Measurements from ENCODE around the gene ALG12. TPM values are rescaled to one million over a fixed set of nuclear protein-coding genes. Genes with fewer than 3 reads are reported as not detected.

Gene ALG12
- polyA plus RNA-seq (ENCODE audit: insufficient read length in 4 of 4), result 10 to 100 TPM; 28.1 to 44.4 (median 30.4) TPM

DNA sequence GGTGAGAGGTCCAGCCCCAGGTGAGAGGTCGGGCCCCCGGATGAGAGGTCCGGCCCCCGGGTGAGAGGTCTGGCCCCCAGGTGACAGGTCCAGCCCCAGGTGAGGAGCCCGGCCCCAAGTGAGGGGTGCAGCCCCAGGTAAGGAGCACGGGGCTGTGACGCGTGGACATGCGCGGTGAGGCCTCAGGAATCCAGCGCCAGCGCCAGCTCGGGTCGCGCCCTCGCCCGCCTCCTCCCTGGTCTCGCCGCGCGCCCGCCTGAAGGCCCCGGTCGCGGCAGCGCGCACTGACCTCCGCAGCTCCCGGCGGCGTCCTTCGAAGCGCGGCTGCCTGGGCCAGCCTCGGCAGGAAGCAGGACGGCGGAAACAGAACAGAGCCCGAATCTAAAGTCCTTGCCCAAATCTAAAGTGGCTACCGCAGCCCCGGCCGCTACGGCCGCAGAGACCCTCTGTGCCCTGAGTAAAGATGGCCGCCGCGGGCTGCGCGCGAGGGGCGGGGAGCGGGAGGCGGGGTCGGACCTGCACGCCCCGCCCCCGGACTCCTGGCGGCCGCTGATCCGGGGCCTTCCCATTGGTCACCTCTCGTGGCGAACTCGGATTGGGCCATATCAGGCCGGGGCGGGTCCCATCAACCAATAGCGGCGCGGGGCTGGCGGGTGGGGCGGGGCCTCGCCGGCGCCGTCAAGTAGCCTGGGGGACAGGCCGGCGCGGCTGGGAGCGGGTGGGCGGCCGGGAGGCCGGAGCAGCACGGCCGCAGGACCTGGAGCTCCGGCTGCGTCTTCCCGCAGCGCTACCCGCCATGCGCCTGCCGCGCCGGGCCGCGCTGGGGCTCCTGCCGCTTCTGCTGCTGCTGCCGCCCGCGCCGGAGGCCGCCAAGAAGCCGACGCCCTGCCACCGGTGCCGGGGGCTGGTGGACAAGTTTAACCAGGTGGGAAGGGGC is at the start of gene ALG12, which contains the start of gene CRELD2:
Gene ALG12 (minus strand): TSS at position 465 of the 937 bp plus-strand sequence. CDS start 4,673 bp downstream, outside the sequence.
Gene CRELD2 (plus strand): TSS at position 661 of the 937 bp plus-strand sequence. CDS start 136 bp downstream, at position 797.
- DNase-seq (ENCODE audit: low read depth in 4 of 4, low spot score in 3 of 4), result peak; percentile 91 to 93 (median 92)

DNA sequence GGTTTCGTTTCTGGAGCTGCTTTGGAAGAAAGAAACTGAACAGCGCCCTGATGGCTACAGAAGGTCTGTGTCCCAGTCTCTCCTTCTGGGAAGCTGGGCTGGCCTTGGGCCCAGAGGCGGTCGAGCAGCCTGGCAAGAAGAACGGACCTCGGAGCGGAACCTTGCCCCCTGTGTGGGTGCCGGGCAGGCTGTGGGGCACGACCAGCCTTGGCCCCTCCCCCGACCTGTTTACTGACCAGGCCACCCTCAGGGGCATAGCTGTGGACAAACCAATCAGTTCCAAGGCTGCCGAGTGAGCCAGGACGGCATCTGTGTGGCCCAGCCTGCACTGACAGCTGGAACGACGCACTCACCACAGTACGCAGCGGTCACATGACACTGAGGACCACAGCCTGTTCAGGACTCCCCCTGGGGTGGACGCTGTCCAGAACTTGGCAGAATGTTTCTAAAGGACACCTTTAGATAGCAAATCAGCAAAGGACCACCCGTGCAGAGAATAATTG is 49.5 kb upstream of the ALG12 start:
- DNase-seq (ENCODE audit: low read depth in 4 of 4, low spot score in 3 of 4), result no peak

DNA sequence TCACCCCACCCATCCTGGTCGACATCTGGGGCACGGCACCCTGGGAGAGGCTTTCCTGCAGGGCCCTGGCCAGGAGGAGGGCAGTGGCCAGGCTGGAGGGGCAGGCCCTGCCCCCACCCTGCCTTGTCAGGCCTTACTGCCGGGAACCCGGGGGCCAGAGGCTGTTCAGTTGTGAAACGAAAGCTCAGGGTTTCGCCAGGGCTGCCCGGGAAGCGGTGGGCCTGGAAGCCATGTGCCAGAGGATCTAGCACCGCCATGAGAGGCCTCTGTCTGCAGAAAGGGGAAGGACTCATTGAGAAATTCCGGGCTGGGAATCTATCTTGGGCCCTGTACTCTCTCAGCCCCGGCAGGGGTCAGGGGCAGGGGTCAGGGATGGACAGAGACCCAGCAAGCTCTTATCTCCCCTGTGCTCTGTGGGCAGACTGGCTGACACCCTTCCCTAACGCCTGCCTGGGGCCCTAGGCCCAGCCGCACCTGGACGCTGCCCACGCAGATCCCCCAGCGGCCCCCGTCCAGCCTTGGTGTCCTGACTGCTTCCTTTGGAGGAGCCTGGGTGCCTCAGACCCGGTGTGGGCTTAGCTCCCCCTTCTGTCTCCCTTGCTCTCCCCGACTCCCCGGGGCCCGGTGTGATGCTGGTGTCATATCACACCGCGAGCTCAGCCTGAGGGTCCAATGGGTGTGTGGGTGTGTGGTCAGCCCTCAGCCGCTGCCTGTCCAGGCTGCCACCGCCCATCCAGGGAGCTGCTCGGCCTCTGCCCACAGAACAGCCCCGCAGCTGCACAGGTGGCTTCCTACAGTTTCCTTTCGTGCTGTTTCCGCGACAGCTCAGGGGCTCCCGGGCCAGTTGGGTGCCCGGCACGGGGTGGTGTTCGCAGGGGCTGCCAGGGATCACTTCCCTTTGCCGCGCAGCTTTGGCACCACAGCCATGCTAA is 48.8 kb upstream of the ALG12 start:
- DNase-seq (ENCODE audit: low read depth in 4 of 4, low spot score in 3 of 4), result no peak

DNA sequence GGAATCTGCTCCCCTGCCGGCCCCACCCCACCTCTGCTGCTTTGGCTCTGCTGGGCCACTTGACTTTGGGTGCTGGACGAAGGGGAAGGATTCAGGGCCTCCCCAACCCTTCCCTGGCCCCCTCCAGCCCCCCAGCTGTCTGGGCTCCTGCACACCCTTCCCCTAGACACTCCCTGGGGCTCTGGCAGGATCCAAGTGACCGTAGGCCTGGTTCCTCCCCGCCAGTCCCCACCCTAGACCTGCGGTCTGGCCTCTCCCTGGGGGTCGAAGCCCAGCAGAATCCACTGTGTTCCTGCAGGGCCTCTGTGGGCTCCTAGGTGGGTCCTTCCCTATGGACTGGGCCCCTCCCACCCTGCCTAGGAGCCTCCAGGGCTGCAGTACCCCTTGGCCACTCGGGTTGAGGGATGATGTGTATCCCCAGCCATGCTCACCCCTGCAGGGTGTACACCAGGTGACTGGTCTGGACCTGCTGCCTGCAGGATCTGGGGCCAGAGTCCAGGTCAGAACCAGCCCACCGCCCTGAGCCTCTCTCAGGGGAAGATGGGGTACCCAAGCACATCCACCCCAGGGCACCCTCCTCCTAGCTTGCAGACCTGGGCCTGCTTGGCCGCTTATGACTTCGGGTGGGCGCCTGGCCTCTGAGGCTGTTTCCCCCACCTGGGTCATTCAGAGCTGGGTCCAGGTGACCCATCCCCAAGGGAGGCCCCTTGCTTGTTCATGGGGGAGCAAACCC is 48.0 kb upstream of the ALG12 start:
- DNase-seq (ENCODE audit: low read depth in 4 of 4, low spot score in 3 of 4), result no peak

- no peak for DNase-seq (ENCODE audit: low read depth in 4 of 4, low spot score in 3 of 4)
Observed at GRCh38 chr22:49965091-49966040, 47.1 kb upstream of the ALG12 start.

GRCh38 chr22:49964136-49965090 is 46.2 kb upstream of the ALG12 start:
- DNase-seq (ENCODE audit: low read depth in 4 of 4, low spot score in 3 of 4), result no peak

DNA sequence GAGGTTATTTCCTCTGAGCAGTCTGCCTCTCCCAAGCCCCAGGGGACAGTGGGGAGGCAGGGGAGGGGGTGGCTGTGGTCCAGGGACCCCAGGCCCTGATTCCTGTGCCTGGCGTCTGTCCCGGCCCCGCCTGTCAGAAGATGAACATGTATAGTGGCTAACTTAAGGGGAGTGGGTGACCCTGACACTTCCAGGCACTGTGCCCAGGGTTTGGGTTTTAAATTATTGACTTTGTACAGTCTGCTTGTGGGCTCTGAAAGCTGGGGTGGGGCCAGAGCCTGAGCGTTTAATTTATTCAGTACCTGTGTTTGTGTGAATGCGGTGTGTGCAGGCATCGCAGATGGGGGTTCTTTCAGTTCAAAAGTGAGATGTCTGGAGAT is 45.4 kb upstream of the ALG12 start:
- no peak for DNase-seq (ENCODE audit: low read depth in 4 of 4, low spot score in 3 of 4)

GRCh38 chr22:49962751-49963646 is 44.8 kb upstream of the ALG12 start:
- no peak for DNase-seq (ENCODE audit: low read depth in 4 of 4, low spot score in 3 of 4)

DNA sequence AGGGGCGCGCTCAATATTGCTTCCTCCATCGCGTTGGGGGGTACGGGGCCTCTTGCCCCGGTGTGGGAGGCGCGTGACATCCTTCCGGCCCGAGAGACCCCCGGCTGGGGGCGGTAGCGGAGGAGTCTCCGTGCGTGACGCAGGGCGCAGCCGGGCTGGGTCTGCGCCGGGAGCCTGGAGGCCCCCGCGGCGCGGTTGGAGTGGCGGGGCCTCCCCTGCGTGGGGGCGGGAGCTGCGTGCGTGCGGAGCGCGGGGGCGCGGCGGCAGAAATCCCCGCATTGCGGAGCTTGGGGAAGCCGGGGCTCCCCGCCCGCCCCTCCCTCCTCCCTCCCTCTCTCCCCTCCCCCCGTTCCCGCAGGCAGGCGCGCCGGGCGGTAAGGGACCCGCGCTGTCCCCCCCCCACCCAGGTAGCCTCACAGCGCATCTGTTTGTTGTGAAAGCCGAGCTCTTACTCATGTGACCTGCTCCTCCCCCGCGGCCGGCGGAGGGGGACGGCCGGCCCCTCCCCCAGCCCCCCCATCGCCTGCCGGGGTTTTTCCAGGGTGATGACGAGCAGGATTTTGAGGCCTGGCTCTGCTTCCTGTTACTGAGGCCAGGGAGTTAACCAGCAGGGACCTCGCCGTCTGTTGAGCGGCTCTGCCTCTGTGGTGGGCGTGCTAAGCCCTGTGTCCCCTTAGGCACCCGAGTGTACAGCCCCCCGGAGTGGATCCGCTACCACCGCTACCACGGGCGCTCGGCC is 43.9 kb upstream of the ALG12 start:
- DNase-seq (ENCODE audit: low read depth in 4 of 4, low spot score in 3 of 4), result peak in 3 of 4 donors; percentile 65 to 76 (median 75)

- DNase-seq (ENCODE audit: low read depth in 4 of 4, low spot score in 3 of 4), result no peak
Observed at GRCh38 chr22:49961601-49962011, 43.4 kb upstream of the ALG12 start.

DNA sequence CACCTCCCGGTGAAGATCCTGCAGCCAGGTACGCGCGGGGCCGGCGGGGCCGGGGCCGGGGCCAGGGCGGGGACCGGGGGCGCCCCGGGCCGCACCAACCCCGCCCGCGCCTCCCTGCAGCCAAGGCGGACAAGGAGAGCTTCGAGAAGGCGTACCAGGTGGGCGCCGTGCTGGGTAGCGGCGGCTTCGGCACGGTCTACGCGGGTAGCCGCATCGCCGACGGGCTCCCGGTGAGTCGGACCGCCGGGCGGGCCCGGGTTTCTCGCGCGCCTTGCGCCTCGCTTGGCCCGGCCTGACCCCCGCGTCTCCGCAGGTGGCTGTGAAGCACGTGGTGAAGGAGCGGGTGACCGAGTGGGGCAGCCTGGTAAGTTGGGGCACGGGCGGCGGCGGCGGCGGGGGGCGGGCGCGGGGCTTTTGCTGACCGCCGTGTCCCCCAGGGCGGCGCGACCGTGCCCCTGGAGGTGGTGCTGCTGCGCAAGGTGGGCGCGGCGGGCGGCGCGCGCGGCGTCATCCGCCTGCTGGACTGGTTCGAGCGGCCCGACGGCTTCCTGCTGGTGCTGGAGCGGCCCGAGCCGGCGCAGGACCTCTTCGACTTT is 42.9 kb upstream of the ALG12 start:
- DNase-seq (ENCODE audit: low read depth in 4 of 4, low spot score in 3 of 4), result no peak

- peak; percentile 89 to 94 (median 92) for DNase-seq (ENCODE audit: low read depth in 4 of 4, low spot score in 3 of 4)
Observed at GRCh38 chr22:49960159-49961004, 42.1 kb upstream of the ALG12 start, which contains the start of gene PIM3. PIM3 (plus strand) TSS chr22:49960772; CDS start chr22:49960948, 176 bp downstream.

DNA sequence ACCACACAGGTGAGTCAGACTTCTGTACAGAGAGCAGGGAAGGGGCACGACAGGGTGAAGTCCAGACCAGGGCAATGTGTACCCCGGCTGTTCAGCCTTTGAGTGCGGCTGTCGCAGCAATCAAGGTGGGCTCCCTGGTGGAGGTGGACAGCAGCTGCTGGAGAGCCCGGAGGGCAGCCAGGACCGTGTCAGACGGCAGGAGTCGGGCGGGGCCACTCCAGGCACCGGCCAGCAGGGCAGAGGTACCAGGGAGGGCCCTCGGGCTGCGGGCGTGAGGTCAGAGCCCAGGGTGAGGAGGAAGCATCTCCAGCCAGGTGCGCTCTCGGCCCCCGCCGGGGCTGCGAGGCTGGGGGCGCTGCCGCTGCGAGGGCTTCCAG is 41.5 kb upstream of the ALG12 start:
- no peak for DNase-seq (ENCODE audit: low read depth in 4 of 4, low spot score in 3 of 4)

GRCh38 chr22:49958931-49959781 is 40.9 kb upstream of the ALG12 start:
- no peak for DNase-seq (ENCODE audit: low read depth in 4 of 4, low spot score in 3 of 4)
